A549 (cell line): ENCODE measurements around the gene PKP2. TPM values are rescaled to one million over a fixed set of nuclear protein-coding genes. Genes with fewer than 3 reads are reported as not detected.
A peak's percentile ranks its signal among the peaks of the same experiment; 100 is the strongest.

ENCODE experiments used
- ATAC-seq, 2 experiments: fragments of 200-7000 bp in 1 of 2; fragments of >200 bp in 1 of 2; cut with Nextera tagmentation in 1 of 2; cut with Tn5 transposase in 1 of 2; 3 replicates each; pipeline versions ENCODE4 v1.8.0 to v1.9.1; 2018 to 2020; ENCODE audit warnings: mild to moderate bottlenecking in 1 of 2, moderate library complexity in 1 of 2
- CTCF ChIA-PET: fragments of 300-600 bp; sonication (Branson Sonifier 250); formaldehyde crosslinking; extraction: SDS; loops from one replicate; lab custom pipeline; 2021; ENCODE audit warnings: antibody characterized with exemption, inconsistent platforms; lab: Yijun Ruan, JAX
- POLR2A ChIA-PET: fragments of 350-600 bp; formaldehyde crosslinking; extraction: SDS; loops from one replicate; lab custom pipeline; 2021; ENCODE audit warnings: antibody characterized with exemption, inconsistent platforms; lab: Yijun Ruan, JAX
- DNase-seq, 2 experiments: peaks; one replicate each; pipeline versions ENCODE4 v3.0.0 to v3.0.0-alpha.2; 2011 to 2016; ENCODE audit warnings: low read depth in 1 of 2, low spot score in 1 of 2
- FAIRE-seq: peaks from 2 replicates; lab custom pipeline; 2011; peaks lifted over from hg19 to GRCh38; lab: Jason Lieb, UNC
- H3K27ac ChIP-seq, 2 experiments: fragments of >200 bp; sonication (Bioruptor Twin); formaldehyde crosslinking; 3 replicates each; pipeline ENCODE4 v1.5.1; 2016 to 2017
- H3K4me1 ChIP-seq: fragments of >200 bp; sonication (Bioruptor Twin); formaldehyde crosslinking; 3 replicates; pipeline ENCODE4 v1.6.1; 2016
- H3K4me2 ChIP-seq: fragments of >200 bp; sonication (Bioruptor Twin); formaldehyde crosslinking; 3 replicates; pipeline ENCODE4 v1.6.1; 2016
- H3K4me3 ChIP-seq: fragments of >200 bp; sonication (Bioruptor Twin); formaldehyde crosslinking; 3 replicates; pipeline ENCODE4 v1.5.1; 2016
- H3K9me3 ChIP-seq: fragments of >200 bp; sonication (Bioruptor Twin); formaldehyde crosslinking; 3 replicates; pipeline ENCODE4 v1.6.1; 2016
- ATOH8 ChIP-seq: fragments of 250-450 bp; sonication (Bioruptor Pico); IDR thresholded peaks from 2 replicates; pipeline ENCODE4 v1.5.0; 2020; ENCODE audit warnings: low read depth, mild to moderate bottlenecking, moderate library complexity
- CEBPB ChIP-seq, 2 experiments: fragments of >200 bp in 1 of 2; sonication (Bioruptor Twin) in 1 of 2; formaldehyde crosslinking in 1 of 2; IDR thresholded peaks; 2 replicates each; pipeline ENCODE4 v1.6.1; 2012 to 2016
- CHD2 ChIP-seq: fragments of 150-350 bp; IDR thresholded peaks from 2 replicates; pipeline ENCODE4 v1.6.1; 2014; ENCODE audit warnings: low read length; ENCODE audit not compliant: partially characterized antibody
- CHD4 ChIP-seq: fragments of 200-600 bp; sonication (generic); IDR thresholded peaks from 2 replicates; pipeline ENCODE4 v1.6.1; 2016; ENCODE audit warnings: antibody characterized with exemption, mild to moderate bottlenecking, borderline replicate concordance
- CTCF ChIP-seq: fragments of >200 bp; sonication (Bioruptor Twin); formaldehyde crosslinking; IDR thresholded peaks from 3 replicates; pipeline ENCODE4 v1.5.1; 2016
- EHMT2 ChIP-seq: fragments of 200-600 bp; sonication (generic); IDR thresholded peaks from 2 replicates; pipeline ENCODE4 v1.6.1; 2016; ENCODE audit warnings: antibody characterized with exemption, low read depth, mild to moderate bottlenecking, moderate library complexity
- FOSL2 ChIP-seq, 2 experiments: fragments of 450-650 bp in 1 of 2; fragments of >200 bp in 1 of 2; sonication (Bioruptor Twin) in 1 of 2; formaldehyde crosslinking; IDR thresholded peaks; 2 replicates each; pipeline versions ENCODE4 v1.5.0 to v1.6.1; 2016 to 2020; ENCODE audit warnings: mild to moderate bottlenecking in 1 of 2, moderate library complexity in 1 of 2
- HDAC2 ChIP-seq: fragments of 200-600 bp; sonication (generic); IDR thresholded peaks from 2 replicates; pipeline ENCODE4 v1.6.1; 2016
- HOXA7 ChIP-seq: fragments of 250-450 bp; sonication (Bioruptor Pico); IDR thresholded peaks from 2 replicates; pipeline ENCODE4 v1.5.0; 2020; ENCODE audit warnings: mild to moderate bottlenecking, moderate library complexity
- HOXB13 ChIP-seq: fragments of 250-450 bp; sonication (Bioruptor Pico); IDR thresholded peaks from 2 replicates; pipeline ENCODE4 v1.5.0; 2020; ENCODE audit warnings: low read depth, mild to moderate bottlenecking, moderate library complexity
- JUN ChIP-seq, 2 experiments: fragments of >200 bp; sonication (Bioruptor Twin); formaldehyde crosslinking; IDR thresholded peaks; 2 replicates in 1 of 2; 3 replicates in 1 of 2; pipeline ENCODE4 v1.6.1; 2016 to 2017
- KDM1A ChIP-seq: fragments of 200-600 bp; sonication (generic); IDR thresholded peaks from 2 replicates; pipeline ENCODE4 v1.6.1; 2016; ENCODE audit warnings: low read depth, mild to moderate bottlenecking
- MYC ChIP-seq: IDR thresholded peaks from 2 replicates; pipeline ENCODE4 v1.6.1; 2012; ENCODE audit warnings: mild to moderate bottlenecking, inconsistent platforms, low read length, improper control_type of control experiment, borderline replicate concordance
- NPAS2 ChIP-seq: fragments of 250-450 bp; sonication (Bioruptor Pico); IDR thresholded peaks from 2 replicates; pipeline ENCODE4 v1.8.0; 2022; ENCODE audit warnings: mild to moderate bottlenecking, moderate library complexity, borderline replicate concordance
- RAD21 ChIP-seq, 2 experiments: fragments of >200 bp in 1 of 2; sonication (Bioruptor Twin) in 1 of 2; formaldehyde crosslinking in 1 of 2; IDR thresholded peaks in 1 of 2; conservative IDR thresholded peaks in 1 of 2; 2 replicates in 1 of 2; 3 replicates in 1 of 2; pipeline ENCODE4 v1.6.1; 2012 to 2018; ENCODE audit warnings: inconsistent platforms in 1 of 2
- RARB ChIP-seq: fragments of 250-450 bp; sonication (Bioruptor Pico); IDR thresholded peaks from 2 replicates; pipeline ENCODE4 v1.8.0; 2021; ENCODE audit warnings: mild to moderate bottlenecking, moderate library complexity
- RCOR1 ChIP-seq: fragments of 150-350 bp; IDR thresholded peaks from 2 replicates; pipeline ENCODE4 v1.6.1; 2014; ENCODE audit warnings: antibody characterized with exemption, low read length, low read depth
- REST ChIP-seq: fragments of 200-600 bp; sonication (generic); IDR thresholded peaks from 2 replicates; pipeline ENCODE4 v1.6.1; 2016; ENCODE audit warnings: antibody characterized with exemption, mild to moderate bottlenecking, moderate library complexity
- SMC3 ChIP-seq: fragments of >200 bp; sonication (Bioruptor Twin); formaldehyde crosslinking; IDR thresholded peaks from 3 replicates; pipeline ENCODE4 v1.6.1; 2018; ENCODE audit warnings: inconsistent platforms
- TP53 ChIP-seq: fragments of 250-450 bp; sonication (Bioruptor Pico); IDR thresholded peaks from 2 replicates; pipeline ENCODE4 v1.5.0; 2021; ENCODE audit warnings: mild to moderate bottlenecking, moderate library complexity
- ZNF302 ChIP-seq: fragments of 250-450 bp; sonication (Bioruptor Pico); IDR thresholded peaks from 2 replicates; pipeline ENCODE4 v1.9.0; 2021; ENCODE audit warnings: inconsistent platforms, mild to moderate bottlenecking, moderate library complexity
- ZSCAN20 ChIP-seq: fragments of 250-450 bp; sonication (Bioruptor Pico); IDR thresholded peaks from 2 replicates; pipeline ENCODE4 v1.8.0; 2022; ENCODE audit warnings: mild to moderate bottlenecking, moderate library complexity
- WGBS: methylation state at CpG from one replicate; pipeline ENCODE4 v1.1.6; 2017; ENCODE audit errors: missing lambda C conversion rate; 5-methylcytosine and 5-hydroxymethylcytosine counted together
- polyA plus RNA-seq, 4 experiments: library from polyadenylated mRNA; depleted of rRNA in 3 of 4; stranded (reverse); fragments of >200 nt; fragmentation: RNase III in 1 of 4; extraction: RNeasy Plus Mini Kit Qiagen cat#74134 plus additional on column Dnase treatment in 1 of 4; gene quantifications; 2 replicates in 3 of 4; 3 replicates in 1 of 4; pipeline ENCODE4 v1.2.3, GENCODE V29; 2011 to 2017

The PKP2 gene
- polyA plus RNA-seq, 2 of the 4 experiments (the other 2 are of a cell fraction), result 2.3 to 7.1 TPM

DNA sequence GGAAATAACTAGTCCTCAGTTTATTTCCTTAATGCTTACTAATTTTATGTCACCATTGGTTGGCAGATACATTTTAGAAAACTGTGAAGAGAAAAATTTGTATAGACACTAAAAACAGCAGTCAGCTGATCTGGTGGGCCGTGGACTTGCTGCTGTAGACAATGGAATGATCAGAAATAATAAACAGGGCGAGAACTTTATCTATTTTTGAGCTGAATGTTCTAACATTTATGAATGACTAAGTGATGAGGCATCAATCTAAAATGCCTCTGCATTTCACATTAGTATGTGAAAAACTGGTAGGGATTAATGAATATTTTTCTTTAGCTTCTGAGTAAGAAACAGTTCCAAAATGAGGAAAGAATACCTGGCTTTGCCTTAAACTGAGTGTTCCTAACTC is 24.8 kb upstream of the PKP2 start:
- no peak for FAIRE-seq
- Histone ChIP-seq H3K4me2 (peak overlapping the region; percentile 61), H3K4me1 (peaks cover 33% of the 10 kb centered on the region), H3K9me3 (no peaks in the 10 kb centered on the region)
- ChIA-PET POLR2A (interaction anchor here (0.9 kb wide), 1 partner anchor 165 kb away, joined by 4 read pairs; the partner anchor contains the start of gene YARS2), CTCF (interaction anchor here (1.8 to 2.7 kb wide), 2 partner anchors 26 to 165 kb away, joined by 5 to 10 read pairs; partner anchors contain the start of gene YARS2)
- WGBS, result 5% methylated on average over 2 of the region's 2 CpGs
- TF ChIP-seq JUN (IDR thresholded peaks at IDR 0.05) (no peak), FOSL2 (IDR thresholded peaks at IDR 0.05) (no peak), FOSL2 (CRISPR knock-in tag; IDR thresholded peaks at IDR 0.05) (peak; percentile 28; the same call in 1 of the 2 replicates)
- TF ChIP-seq, all 56 proteins: peak for 1
- Histone ChIP-seq H3K27ac (peak overlapping the region; percentile 64 to 74; a peak in 5 of 6 replicates), H3K4me3 (no peak overlapping the region)
- ATAC-seq (no peak; a peak in 1 of 6 replicates), DNase-seq (peak in 1 of 2 experiments; percentile 10)

DNA sequence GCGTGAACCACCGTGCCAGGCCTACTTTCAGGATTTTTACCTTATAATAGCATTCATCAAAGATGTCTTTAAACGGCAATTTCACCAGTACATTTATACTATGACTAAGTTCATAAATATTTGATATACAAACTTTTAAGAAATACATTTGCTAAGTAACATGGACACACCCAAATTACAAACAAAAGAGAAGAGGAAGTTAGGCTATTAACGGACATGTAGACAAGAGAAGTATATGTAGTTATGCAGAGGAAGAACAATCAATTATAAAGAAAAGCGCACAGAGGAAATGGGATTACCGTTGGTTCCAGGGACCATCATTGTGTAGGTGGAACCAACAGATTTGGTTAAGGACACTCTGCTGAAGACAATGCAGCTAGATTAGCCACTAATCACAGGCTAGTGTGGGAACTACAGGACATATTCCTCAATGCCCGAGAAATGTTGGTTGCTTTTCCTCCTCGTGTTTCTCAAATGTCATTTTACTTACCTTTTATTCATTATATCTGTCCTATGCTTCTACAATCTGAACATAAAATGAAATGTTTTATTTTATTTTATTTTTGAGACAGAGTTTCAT is 24.0 kb upstream of the PKP2 start:
- peak overlapping the region; percentile 61 for H3K4me2 ChIP-seq
- CTCF ChIA-PET, result interaction anchor here (2.7 kb wide), 1 partner anchor 165 kb away, joined by 10 read pairs; the partner anchor contains the start of gene YARS2
- ATAC-seq, result peak; percentile 70 to 80
- peak; percentile 97 for FAIRE-seq
- 11% methylated on average over 8 of the region's 8 CpGs for WGBS
- peak in 1 of 2 experiments; percentile 82 for DNase-seq
- no peak for TF ChIP-seq SMC3
- no peak for TF ChIP-seq FOSL2 (IDR thresholded peaks at IDR 0.05)
- peak; percentile 65 for TF ChIP-seq FOSL2 (CRISPR knock-in tag; IDR thresholded peaks at IDR 0.05)
- TF ChIP-seq HOXA7 (CRISPR knock-in tag), result no peak
- TF ChIP-seq ZSCAN20 (CRISPR knock-in tag), result no peak
- H3K9me3 ChIP-seq, result no peaks in the 10 kb centered on the region
- no peak overlapping the region for H3K4me3 ChIP-seq
- H3K27ac ChIP-seq, result peak overlapping the region; percentile 67 to 74
- POLR2A ChIA-PET, result interaction anchor here (0.9 kb wide), 1 partner anchor 165 kb away, joined by 4 read pairs; the partner anchor contains the start of gene YARS2
- peaks cover 33% of the 10 kb centered on the region for H3K4me1 ChIP-seq

DNA sequence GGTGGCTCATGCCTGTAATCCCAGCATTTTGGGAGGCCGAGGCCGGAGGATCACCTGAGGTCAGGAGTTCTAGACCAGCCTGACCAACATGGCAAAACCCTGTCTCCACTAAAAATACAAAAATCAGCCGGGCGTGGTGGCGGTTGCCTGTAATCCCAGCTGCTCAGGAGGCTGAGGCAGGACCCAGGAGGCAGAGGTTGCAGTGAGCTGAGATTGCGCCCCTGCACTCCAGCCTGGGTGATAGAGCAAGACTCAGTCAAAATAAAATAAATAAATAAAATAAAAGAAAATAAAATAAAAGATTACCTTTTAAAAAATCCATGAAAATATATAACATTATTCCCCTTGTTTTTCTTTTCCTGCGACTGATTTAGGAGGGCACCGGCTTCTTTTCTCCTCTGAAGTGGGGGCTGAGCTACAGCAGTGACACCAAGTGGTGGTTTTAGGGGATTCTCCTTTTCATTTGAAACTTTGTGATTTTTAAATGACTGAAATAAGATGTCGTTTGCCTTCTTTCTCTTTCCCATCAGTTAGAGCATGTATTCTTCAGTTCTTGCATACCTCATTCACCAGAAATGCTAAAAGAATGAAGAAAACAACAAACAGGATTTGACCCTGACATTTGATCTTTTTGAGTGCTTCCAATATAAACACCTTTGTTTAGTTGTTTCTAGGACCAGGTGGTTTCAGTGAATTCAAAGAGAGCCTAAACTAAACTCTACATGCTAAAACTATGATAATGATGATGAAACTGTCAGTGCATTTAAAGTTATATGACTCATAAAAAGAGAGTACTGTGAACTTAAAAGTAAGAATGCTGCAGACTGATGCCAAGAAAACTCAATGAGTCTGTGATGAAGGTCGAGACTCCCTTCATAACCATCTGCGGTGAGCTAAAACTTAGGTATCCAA is 22.6 kb upstream of the PKP2 start:
- ChIA-PET POLR2A (interaction anchor here (1.1 kb wide), 1 partner anchor 164 kb away, joined by 4 read pairs; the partner anchor contains the start of gene YARS2), CTCF (interaction anchor here (1.0 to 4.0 kb wide), 3 partner anchors 9 to 163 kb away, joined by 3 to 35 read pairs (median 7); partner anchors contain the start of gene YARS2)
- Histone ChIP-seq H3K4me3 (no peak overlapping the region), H3K27ac (peak overlapping the region; percentile 67 to 73; a peak in 3 of 6 replicates), H3K9me3 (no peaks in the 10 kb centered on the region), H3K4me2 (peak overlapping the region; percentile 61), H3K4me1 (peaks cover 33% of the 10 kb centered on the region)
- DNase-seq, result peak in 1 of 2 experiments; percentile 45
- WGBS, result 50% methylated on average over 11 of the region's 11 CpGs
- FAIRE-seq, result peak; percentile 90
- ATAC-seq, result peak; percentile 56 to 65; a peak in 4 of 6 replicates
- TF ChIP-seq ZNF302 (no peak), ZSCAN20 (CRISPR knock-in tag) (no peak), CHD4 (no peak), CEBPB (IDR thresholded peaks at IDR 0.05) (no peak), NPAS2 (CRISPR knock-in tag) (no peak), HOXB13 (no peak), RAD21 (conservative IDR thresholded peaks at IDR 0.05 in 1 of 2, IDR thresholded peaks at IDR 0.05 in 1 of 2) (peak; percentile 71 to 74), HDAC2 (no peak), REST (no peak), EHMT2 (no peak), RARB (no peak), CTCF (peak; percentile 74), ATOH8 (CRISPR knock-in tag) (no peak), KDM1A (no peak), MYC (no peak), TP53 (CRISPR knock-in tag) (no peak), RCOR1 (no peak), CHD2 (no peak)
